GM08714 (cell line): ENCODE results near the gene APC2.
A peak's percentile ranks its signal among the peaks of the same experiment; 100 is the strongest.

Source experiments
- H3K4me3 ChIP-seq: fragments of 200-500 bp; sonication (Bioruptor generic); 2 replicates; pipeline ENCODE4 v1.5.1; 2014; ENCODE audit warnings: mild to moderate bottlenecking, low read length, inconsistent platforms
- ZNF274 ChIP-seq: IDR thresholded peaks from 2 replicates; pipeline ENCODE4 v1.6.1; 2012; ENCODE audit warnings: mild to moderate bottlenecking, low read depth, low read length

APC2 gene, protein sequence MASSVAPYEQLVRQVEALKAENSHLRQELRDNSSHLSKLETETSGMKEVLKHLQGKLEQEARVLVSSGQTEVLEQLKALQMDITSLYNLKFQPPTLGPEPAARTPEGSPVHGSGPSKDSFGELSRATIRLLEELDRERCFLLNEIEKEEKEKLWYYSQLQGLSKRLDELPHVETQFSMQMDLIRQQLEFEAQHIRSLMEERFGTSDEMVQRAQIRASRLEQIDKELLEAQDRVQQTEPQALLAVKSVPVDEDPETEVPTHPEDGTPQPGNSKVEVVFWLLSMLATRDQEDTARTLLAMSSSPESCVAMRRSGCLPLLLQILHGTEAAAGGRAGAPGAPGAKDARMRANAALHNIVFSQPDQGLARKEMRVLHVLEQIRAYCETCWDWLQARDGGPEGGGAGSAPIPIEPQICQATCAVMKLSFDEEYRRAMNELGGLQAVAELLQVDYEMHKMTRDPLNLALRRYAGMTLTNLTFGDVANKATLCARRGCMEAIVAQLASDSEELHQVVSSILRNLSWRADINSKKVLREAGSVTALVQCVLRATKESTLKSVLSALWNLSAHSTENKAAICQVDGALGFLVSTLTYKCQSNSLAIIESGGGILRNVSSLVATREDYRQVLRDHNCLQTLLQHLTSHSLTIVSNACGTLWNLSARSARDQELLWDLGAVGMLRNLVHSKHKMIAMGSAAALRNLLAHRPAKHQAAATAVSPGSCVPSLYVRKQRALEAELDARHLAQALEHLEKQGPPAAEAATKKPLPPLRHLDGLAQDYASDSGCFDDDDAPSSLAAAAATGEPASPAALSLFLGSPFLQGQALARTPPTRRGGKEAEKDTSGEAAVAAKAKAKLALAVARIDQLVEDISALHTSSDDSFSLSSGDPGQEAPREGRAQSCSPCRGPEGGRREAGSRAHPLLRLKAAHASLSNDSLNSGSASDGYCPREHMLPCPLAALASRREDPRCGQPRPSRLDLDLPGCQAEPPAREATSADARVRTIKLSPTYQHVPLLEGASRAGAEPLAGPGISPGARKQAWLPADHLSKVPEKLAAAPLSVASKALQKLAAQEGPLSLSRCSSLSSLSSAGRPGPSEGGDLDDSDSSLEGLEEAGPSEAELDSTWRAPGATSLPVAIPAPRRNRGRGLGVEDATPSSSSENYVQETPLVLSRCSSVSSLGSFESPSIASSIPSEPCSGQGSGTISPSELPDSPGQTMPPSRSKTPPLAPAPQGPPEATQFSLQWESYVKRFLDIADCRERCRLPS (N-terminal part only)

DNA sequence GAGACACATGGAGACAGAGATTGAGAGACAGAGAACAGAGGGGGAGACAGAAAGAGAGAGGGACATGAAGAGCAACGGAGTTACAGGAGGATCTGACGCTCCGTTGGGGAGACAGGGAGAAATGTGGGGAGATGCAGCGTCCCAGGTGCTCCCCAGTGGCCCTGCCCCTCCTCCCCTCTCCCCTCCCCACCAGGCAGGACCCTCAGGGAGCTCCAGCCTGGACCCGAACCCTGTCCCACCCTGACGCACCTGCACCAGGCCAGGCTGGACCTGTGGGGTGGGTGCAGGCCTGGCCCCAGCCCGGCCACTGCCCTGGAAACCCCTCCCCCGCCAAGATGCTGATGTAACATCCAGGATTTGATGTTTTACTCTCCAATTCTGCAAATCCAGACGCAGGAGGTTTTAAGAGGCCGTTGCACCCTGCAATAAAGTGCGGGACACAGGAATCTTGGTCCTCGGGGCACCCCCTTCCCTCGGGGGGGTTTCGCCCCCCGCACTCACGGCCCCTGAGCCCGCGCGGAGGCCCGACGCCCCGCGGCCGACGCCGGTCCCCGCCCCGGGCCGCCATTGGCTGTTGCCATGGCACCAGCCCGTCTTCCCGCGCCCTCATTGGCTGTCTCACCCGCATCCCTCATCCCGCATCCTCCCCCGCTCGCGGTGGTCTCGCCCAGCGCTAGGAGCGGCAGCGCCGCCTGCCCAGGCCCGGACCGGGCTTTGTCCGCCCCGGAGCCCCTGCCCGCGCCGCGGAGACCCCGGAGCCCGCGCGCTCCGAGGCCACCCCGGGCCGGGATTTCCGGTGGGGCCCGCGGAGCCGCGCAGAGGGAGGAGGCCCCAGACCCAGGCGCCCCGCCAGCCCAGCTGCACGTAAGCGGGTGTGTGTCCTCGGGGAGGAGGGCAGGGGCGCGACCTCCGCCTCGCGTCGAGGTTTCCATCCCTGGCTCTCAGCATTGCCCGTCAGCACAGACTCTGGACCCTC is at the start of gene APC2:
Gene APC2 (plus strand): TSS at position 655 of the 976 bp plus-strand sequence. CDS start 2,881 bp downstream, outside the sequence.
- no peak within 1 kb of the TSS for H3K4me3 ChIP-seq
- TF ChIP-seq ZNF274 = no peak

DNA sequence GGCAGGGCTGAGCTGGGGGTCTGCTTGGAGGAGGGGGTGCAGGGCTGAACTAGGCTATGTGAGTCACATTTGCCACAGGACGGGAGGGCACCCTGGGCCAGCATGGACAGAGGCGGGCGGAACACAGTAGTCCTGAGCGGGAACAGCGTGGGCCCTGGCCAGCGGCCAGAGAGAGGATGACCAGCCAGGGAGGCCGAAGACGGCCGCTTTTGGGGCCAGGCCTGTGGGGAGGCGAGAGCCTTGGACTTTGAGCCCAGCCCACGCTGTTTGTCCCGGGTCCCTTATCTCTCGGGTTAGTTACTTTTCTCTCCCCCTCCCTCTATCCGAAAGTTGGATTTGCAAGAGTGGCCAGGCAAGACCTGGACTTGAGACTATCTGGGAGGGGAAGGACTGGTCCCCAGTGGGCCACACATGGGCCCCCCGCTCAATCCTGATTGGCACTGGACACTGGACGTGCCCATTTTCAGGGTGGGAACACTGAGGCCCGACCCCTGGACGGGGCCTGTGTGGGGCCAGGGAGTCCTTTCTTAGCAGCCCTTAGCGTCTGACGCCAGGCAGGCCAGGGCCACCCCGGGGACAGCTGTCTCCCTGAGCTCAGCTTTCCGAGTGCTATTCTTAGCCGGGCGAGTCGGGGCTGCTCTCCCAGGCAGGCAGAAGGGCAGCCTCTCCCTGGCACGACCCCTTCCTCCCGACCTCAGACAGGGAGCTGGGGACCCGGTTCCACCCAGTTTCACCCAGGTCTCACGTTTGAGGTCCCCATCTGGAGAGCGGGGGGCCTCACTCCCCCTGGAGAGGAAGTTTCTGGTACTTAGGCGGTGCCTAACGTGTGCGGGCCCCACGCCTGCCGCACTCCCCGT is 49.4 kb upstream of the APC2 start:
- peak overlapping the region; percentile 77 for H3K4me3 ChIP-seq
- no peak for TF ChIP-seq ZNF274

DNA sequence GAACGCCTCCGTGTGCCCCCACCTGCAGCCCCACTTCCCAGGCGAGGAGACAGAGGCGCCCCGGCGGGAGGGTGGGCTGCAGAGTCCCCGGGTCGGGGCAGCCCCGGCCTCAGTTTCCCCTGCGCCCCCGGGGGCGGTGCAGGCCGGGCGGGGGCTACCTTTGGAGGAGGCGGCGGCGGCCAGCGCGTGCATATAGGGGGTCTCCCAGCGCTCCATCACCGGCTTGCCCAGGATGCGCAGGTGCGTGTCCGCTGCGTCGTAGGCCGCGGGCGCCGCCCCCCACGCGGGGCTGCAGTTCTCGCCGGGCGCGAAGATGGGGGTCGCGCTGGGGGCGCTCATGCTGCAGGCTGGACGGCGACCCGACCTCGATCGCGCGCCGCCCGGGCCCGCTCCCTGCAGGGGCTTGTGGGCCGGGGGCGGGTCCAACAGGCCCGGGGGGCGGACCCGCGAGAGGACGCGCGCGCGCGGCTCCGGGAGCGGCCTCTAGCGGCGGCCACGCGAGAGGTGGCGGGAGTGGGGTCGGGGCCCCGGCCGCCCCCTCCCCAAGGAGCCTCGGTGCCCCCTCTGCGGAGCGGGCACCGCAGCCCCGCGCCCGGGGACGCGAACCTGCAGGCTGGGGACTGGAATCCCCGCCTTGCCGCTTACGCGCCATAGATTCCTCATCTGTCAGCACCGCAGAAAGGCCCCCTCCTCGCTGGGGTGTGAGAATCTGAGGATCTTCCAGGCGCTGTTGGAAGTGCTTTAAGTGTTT is 48.6 kb upstream of the APC2 start, which contains the start of gene GAMT:
Gene GAMT (minus strand): TSS at position 405 of the 751 bp plus-strand sequence. CDS start 66 bp downstream, at position 339.
- peak within 1 kb of the TSS; percentile 77 for H3K4me3 ChIP-seq
- TF ChIP-seq ZNF274 = no peak

DNA sequence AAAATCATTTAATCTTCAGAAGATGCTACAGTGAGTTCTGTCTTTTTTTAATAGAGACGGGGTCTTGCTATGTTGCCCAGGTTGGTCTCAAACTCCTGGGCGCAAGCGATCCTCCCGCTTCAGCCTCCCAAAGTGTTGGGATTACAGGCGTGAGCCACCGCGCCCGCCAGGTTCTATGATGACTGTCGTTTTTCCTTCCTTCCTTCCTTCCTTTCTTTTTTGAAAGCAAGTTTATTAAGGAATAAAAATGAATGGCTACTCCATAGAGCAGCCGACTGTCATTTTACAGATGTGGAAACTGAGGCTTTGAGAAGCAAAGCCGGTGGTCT is 48.1 kb upstream of the APC2 start:
- peak overlapping the region; percentile 77; the same call in 1 of the 2 replicates for H3K4me3 ChIP-seq
- TF ChIP-seq ZNF274 = no peak

GRCh38 chr19:1402411-1403070 is 47.4 kb upstream of the APC2 start:
- no peak for TF ChIP-seq ZNF274

DNA sequence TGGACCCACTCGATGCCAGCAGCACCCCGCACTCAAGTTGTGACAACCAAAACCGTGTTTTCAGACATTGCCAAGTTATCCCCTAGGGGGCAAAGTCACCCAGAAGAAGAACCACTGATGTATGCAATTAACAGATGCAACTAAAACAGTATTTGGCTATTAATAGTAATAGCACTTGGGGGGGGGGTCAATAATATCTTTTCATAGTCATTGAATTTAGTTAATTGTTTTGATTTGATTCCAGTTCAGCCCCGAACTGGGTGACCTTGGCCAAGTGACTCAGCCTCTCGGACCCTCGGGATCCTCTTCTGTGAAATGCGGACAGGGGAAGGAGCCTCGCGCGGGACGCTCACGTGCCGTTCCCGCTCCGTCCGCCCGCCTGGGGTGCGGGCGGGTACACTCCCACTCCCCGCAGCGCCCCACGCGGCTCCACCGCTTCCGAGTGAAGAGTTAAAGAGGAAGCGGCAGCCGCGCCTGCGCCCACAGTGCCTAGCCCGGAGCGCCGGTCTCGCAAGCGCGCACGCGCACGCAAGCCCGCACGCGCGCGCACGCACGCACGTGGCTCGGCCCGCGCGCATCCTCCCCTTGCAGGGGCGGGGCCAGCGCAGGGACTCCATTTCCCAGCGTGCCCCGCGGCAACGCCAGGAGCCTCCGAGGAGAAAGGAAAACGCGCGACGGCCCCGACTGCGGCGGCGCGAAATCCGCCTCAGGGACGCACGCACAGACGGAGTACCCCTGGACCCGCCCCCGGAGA is 43.0 kb upstream of the APC2 start:
- peak overlapping the region; percentile 80 for H3K4me3 ChIP-seq
- no peak for TF ChIP-seq ZNF274

More at GRCh38 chr19:1402411-1403070, 47.4 kb upstream of the APC2 start:
- no peak overlapping the region for H3K4me3 ChIP-seq

GRCh38 chr19:1407528-1408299 is 42.2 kb upstream of the APC2 start, which contains the start of gene DAZAP1:
DAZAP1 (plus strand) TSS chr19:1407586; CDS start chr19:1407774, 188 bp downstream.
- H3K4me3 ChIP-seq = peak within 1 kb of the TSS; percentile 80
- TF ChIP-seq ZNF274 = no peak

DNA sequence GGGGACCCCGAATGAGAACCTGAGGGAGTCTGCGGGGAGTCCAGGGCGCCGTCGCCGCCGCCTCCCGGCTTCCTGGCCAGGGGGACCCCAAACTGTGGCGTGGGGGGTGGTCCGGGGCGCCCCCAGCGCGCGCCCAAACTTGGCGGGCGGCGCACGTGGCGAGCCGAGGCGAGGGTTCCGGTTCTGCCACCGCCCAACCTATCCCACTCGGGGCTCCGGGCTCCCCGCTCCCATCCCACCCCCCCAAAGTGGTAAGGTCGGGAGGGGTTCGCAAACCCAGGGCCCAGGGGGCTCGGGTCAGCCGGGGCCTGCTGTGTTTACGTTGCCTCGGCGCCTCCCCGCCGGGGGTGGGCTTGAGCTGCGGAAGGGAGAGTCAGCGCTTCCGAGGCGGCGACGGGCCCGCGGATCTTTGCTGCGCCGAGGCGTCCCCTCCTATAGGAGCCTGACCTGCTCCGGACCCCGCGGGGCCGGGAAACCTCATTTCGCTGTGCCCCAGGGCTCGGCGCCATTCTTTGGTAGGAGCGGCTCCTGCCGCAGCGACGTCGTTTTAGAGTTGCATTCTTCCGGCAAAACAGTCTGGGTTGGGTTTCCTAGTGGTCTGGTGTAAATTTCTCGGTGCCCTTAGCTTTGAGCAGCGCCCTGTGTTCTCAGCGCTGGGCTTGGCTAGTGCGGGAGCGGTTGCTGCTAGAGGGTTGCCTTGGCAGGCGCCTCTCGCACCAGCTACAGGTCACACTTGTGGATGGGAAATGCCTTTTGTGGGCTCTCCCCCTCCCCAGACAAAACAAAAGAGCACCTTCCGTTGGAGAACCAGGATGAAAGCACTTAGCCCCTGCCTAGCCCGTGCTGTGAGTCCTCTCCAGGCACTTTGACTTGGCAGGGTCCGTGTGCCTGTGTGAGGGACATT is 41.4 kb upstream of the APC2 start:
- H3K4me3 ChIP-seq = peak overlapping the region; percentile 67
- no peak for TF ChIP-seq ZNF274
